Cerebellar nuclear complex (tissue), 1 donor: Measurements from ENCODE around the gene ATF3.
"Not testable (repeated sequence)": the region's sequence is repeated elsewhere in the genome, so short reads cannot be mapped to it uniquely, and the experiment has no call there.

Experiments used
- DNase-seq, 2 experiments: peaks; one replicate each; lab custom pipeline; 2025; lab: John Stamatoyannopoulos, UW

Gene ATF3

GRCh38 chr1:212628046-212628445 is 19.5 kb downstream of the ATF3 start:
- DNase-seq = no peak

- DNase-seq = no peak
Measured at GRCh38 chr1:212628813-212629415, 20.4 kb downstream of the ATF3 start.

GRCh38 chr1:212629450-212630157 is 21.0 kb downstream of the ATF3 start:
- no peak for DNase-seq

- peak in 1 of 2 experiments; percentile 5 for DNase-seq
Measured at GRCh38 chr1:212630158-212630900, 21.8 kb downstream of the ATF3 start.

GRCh38 chr1:212633161-212633560 is 24.6 kb downstream of the ATF3 start:
- no peak for DNase-seq

GRCh38 chr1:212634252-212634651 is 25.7 kb downstream of the ATF3 start:
- no peak for DNase-seq

- DNase-seq = no peak
Measured at GRCh38 chr1:212635141-212635631, 26.6 kb downstream of the ATF3 start.

- DNase-seq = no peak
Measured at GRCh38 chr1:212637902-212638301, 29.3 kb downstream of the ATF3 start.

GRCh38 chr1:212638492-212639151 is 30.1 kb downstream of the ATF3 start:
- DNase-seq = no peak

GRCh38 chr1:212639524-212639923 is 31.0 kb downstream of the ATF3 start:
- not testable (repeated sequence) for DNase-seq

- no peak for DNase-seq
Measured at GRCh38 chr1:212640223-212640878, 31.8 kb downstream of the ATF3 start.

- DNase-seq = no peak
Measured at GRCh38 chr1:212641956-212642355, 33.4 kb downstream of the ATF3 start.

- no peak for DNase-seq
Measured at GRCh38 chr1:212643877-212644276, 35.3 kb downstream of the ATF3 start.

- DNase-seq = no peak
Measured at GRCh38 chr1:212644866-212645545, 36.4 kb downstream of the ATF3 start.

- DNase-seq = no peak
Measured at GRCh38 chr1:212645546-212646543, 37.3 kb downstream of the ATF3 start.

GRCh38 chr1:212646588-212646987 is 38.0 kb downstream of the ATF3 start:
- DNase-seq = no peak

- DNase-seq = no peak
Measured at GRCh38 chr1:212647004-212647403, 38.4 kb downstream of the ATF3 start.

GRCh38 chr1:212648431-212648830 is 39.9 kb downstream of the ATF3 start:
- no peak for DNase-seq

- DNase-seq = no peak
Measured at GRCh38 chr1:212649020-212649419, 40.5 kb downstream of the ATF3 start.

GRCh38 chr1:212650228-212650627 is 41.7 kb downstream of the ATF3 start:
- DNase-seq = no peak
